GM21423 (cell line): ENCODE data around the gene TBX5.

Experiments
- ATAC-seq: cut with Tn5 transposase; IDR thresholded peaks from one replicate; pipeline ENCODE4 v1.9.1; 2021; ENCODE audit warnings: mild to moderate bottlenecking, moderate library complexity; ENCODE audit not compliant: unreplicated experiment

TBX5 gene

DNA sequence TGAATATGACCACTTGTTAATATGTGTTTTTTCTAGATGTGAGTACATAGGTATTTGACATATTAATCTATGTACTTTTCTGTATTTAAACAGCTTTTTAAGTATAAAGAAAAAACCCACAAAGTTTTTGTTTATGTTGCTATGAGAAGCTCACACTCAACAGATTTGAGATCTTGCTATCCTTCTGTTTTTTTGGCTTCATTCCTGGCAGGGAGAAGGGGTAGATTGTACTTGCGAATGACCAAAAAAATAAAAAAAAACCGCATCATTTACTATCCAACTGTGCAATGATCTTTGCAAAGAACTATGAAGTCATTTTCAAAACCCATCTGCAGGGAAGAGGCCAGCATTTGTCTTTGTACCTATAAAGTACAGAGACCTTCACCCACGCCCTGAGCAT is 28.4 kb upstream of the TBX5 start:
- no peak for ATAC-seq

DNA sequence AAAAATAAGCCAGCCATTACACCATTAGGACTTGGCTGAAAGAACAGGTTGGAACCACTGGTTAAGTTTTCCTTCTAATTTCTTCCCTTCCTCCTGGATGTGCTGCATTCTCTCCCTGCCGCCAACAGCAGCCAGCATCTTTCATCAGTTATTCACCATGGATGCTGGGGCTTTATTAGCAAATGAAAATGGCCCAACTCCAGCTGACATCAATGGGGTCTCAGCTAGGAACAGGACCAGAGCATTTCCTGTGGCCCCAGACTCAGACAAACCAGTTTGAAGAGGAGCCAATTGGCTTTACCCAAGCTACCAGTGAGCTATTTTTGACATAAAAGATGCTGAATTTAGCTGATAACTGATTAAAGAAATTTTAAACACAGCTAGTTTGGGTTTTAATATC is 26.0 kb upstream of the TBX5 start:
- no peak for ATAC-seq

DNA sequence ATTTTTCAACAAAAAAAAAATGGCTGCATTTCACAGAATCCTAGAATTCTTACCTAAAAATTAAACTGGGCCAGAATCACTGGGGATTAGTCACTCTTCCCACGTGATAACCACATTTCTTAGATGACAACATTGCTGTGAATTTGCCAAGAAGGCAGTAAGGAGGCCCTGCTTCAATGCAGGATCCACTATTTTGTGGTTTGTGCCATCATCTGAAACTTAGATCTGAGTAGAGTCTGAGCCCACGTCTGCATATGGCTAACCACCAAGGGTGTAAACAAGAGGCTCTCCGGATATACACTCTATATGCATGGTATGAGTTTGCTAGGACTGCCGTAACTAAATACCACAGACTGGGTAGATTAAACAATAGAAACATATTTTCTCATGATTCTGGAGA is 24.4 kb upstream of the TBX5 start:
- ATAC-seq: no peak

DNA sequence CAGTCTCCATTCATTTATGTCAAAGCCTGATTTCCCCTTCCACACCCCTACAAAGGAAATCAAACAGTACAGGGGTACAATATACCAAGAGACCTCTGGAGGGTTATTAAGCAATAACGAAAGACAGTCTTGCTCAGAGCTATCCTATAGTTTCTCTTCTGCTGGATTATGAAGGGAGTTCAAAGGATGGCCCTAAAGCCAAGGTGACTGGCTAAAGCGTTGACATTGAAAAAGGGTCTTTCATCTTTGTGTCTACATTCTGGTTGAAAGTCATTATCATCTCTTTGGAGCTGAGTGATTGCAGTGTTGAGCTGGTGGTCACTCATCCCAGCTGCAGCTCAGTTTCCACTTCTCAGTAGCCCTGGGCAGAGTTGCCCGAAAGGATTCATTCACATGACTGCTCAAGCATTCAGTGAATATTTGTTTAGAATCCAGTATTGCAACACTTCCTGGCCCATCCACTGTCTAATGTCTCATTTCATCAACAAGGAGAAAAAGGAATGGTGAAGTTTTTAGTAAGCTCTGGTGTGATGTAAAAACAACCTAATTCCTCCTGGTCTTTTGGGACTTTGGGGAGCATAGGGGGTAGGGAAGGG is 19.2 kb upstream of the TBX5 start:
- ATAC-seq: no peak

DNA sequence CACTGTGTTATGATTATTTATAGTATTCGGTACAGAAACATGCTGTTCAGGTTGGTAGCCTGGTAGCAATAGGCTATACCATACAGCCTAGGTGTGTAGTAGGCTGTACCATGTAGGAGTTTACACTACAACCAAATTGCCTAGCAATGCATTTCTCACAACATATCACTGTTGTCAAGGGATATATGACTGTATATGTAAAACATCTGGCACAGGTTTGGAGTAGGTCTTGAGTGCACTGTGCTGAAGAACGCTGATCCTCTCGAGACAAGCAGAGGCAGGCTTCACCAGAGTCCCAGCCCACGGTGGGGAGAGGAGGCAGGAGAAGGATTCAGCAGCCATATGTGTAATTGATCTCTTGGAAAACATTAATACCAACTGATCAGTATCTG is 15.0 kb upstream of the TBX5 start:
- ATAC-seq: no peak

DNA sequence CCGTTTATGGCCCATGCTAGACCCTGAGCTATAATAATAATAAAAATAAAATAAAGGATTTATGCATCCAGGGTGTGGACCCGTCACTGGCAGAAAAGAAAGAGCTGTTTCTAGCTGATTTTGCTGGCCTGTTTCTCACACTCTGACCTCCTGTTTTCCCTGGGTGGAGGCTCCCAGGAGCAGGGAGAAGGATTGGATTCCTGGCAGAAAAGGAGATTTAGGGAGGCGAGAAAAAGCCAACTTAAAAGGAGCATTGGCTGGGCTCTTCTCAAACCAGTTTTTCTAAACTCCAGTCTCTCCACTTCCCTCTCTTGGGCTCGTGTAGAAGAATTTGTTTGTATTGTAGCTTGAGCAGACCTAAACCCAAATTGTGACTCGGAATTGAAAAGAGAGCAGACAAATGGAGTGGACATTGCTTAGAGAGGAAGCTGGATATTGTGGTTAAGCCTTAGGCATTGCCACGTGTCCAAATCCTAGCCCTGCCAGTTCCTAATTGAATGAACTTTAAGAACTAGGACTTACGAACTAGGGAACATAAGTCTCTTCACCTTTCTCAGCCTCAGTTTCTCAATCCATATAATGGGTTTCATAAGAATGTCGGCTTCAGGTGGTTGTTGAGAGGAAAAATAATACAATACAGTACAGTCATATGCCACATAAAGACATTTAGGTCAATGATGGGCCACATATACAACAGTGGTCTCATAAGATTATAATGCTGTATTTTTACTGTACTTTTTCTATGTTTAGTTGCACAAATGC is 14.4 kb upstream of the TBX5 start:
- no peak for ATAC-seq

DNA sequence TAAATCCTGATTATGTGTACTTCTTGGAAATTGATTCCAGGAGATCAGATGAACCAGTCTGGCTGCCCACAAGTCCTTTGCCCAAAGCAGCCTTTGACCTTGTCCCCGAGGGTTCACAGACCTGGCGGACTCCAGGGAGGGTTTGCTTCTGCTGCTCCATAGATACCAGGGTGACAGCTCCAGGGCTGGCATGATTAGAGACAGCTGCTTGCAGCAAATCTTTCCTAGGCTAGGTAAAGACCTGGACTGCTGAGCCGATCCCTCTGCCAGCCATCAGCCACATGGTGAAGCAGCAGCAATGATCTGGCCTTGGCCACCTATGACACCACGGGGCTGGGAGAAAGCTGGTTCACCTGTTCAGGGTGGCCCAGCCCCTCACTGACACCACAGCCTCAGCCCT is 10.1 kb upstream of the TBX5 start:
- no peak for ATAC-seq

DNA sequence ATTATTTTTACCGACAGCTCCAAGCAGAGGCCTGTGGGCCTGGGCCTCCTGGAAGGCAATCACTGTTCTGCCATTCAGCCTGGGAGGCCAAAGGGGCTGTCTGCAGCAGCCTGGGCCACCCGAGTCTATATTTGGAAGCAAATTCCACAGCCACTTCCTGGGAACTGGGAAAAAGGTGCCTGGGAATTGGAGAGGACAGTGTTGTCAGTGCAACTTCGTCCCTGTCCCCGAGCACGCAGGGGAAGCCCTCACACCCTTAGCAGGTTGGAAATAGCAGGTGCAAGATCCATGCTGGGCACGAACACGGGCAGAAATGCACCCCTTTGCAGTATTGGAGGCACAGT is 9.6 kb upstream of the TBX5 start:
- ATAC-seq: no peak

DNA sequence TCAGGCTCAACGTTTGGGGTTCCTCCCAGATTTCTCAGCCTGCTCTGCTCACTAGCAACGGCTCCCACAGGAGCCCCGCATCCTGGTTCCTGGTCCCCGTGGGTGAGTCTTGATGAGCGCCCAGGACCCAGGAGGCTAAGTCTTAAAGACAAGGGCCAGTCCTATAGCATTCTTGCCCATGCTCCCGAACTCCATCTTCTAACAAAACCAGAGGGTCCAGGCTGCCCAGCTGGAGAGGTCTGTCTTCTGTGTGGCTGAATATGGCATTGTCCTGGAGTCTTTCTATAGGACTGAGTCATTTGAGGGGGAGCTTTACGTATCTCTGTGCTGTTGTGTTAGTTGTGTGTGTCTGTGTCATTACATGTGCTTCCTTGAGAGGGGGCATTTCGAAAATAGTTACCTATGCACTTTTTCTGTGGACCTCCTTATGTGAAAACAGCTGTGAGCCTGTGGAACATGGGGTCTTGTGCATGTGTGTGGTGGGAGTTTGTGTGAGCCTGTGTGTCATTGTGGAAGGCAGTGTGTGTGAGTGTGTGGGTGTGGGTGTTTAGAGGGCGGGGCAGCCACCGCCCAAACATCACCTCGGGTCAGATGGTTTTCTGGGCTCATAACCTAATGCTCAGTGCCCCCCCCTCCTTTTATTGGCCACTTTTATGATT is 9.1 kb upstream of the TBX5 start:
- no peak for ATAC-seq

DNA sequence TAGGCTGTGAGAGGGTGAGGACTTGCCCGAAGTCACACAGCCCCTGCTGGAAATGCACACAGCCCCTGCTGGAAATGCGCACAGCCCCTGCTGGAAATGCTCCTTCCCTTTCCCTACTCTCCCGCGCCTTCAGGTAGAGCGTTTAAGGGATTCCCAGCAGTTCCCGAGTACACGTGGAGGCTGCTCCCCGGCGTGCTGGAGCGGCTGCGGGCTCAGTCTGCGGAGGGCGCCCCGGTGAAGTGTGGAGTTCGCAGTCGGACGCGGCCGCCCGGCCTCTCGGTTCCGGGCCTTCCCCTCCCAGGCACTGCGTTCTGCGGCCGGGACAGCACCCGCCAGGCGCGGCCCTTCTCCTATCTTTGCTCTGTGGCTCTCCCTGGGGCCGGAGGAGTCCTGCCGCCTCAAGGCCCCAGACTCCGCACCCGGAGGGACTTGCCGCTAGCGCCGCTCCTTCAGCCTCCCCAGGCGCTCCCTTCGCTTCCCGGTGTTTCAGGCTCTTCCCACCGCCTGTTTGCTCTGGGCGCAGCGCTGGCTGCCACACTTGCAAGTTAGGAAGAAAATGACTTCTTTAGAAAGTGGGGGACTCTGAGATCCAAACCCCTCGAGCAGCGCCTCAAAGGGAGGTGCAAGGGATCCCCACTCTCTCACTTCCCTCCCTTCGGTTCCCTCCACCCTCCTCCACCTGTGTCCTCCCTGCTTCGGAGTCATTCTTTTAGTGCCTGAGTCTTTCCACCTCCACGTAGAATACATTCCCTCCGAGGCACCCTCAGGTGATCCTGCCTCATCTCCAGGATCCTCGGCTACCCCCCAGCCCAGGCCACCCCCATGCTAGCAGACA is 8.3 kb upstream of the TBX5 start:
- ATAC-seq: no peak

DNA sequence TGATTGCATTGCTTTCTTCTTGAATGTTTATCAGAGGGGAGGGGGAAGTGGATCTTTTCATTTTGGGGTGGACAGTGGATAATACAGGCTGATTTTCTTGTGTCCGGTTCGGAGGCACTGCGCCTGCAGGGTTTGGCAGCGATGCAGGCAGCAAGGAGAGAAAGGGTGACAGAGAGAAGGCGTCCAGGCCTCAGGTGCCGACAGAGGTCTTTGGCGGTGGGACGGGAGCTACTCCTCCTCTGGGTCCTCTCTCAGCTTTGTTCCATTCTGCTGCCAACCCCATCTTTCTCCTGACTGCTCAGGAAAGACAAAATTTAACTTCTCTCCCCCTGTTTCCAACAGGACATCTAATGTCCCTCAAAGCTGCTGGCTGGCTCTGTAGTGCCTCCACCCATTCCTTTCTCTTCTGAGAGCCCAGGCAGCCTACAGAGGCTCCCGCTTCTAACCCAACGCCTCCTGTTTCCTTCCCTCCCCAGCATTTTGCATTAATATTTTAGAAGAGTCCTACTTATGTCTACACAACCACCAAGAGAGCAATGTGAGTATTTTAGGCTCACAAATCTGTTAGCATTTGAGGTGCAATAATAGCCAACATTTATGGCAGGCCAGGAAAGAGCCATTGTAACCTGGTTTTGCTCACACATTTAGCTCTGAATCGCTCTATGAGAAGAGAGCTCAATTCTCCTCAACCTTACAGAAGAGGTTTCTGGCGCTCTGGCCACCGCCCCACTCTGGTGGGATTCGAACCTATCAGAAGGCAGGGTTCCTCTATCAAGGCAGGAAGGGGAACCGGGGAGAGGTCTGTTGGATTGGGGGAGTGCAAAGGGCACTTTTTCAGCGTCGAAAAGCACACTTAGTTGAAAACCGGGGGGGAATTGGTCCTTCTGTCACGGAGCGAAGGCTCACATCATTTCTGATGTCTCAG is 7.1 kb upstream of the TBX5 start:
- no peak for ATAC-seq

DNA sequence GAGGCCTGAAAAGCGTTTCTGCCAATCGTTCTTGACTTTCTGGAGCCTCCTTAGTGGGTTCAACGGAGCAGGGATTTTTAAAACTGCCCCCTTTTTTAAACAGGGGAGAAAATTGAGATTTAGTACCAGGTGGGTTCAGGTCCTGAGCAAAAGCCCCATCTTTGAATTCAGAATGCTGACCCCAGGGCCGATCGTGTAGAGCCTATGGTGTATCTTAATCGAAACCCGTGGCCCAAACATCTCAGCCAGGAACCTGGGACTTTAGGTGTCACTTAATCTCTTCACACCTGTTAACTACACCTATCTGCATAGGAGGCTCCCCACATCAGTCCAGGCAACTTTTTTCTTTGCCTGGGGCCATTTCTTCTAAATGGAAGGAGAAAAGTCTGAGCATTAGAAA is 6.4 kb upstream of the TBX5 start:
- ATAC-seq: no peak

DNA sequence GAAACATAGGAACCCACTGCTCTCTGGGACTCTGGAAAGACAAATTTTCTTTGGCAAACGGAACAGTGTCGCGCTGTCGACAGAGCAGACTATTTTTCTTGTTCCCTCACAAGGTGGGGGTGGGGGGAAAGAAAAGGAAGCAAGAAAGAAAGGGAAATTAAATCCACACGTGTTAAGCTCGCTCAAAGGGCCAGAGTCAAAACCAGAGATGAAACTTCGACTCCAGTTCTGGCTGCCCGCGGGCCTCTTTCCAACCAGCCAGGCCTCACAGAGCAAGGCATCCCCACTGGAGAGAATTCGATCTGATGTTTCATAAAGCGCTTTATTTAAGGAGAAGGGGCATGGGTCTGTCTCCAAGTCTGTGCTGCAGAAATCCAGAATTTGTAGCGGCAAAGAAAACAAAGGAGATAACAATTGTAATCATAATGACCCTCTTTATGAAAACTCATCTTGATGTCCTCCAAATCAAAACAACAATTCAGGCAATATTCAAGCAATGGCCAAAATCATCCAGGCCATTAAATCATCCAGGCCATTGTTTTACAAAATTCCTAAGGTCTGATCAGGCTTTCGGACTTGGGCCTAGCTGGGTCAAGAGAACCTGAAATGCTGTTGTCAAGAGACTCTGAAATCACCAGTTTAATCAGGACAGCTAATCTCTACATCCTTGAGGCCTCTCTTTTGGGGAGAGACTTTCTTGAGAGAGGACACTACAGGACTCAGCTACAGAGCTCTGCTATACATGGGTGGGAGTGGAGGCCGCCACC is 5.3 kb upstream of the TBX5 start:
- no peak for ATAC-seq

DNA sequence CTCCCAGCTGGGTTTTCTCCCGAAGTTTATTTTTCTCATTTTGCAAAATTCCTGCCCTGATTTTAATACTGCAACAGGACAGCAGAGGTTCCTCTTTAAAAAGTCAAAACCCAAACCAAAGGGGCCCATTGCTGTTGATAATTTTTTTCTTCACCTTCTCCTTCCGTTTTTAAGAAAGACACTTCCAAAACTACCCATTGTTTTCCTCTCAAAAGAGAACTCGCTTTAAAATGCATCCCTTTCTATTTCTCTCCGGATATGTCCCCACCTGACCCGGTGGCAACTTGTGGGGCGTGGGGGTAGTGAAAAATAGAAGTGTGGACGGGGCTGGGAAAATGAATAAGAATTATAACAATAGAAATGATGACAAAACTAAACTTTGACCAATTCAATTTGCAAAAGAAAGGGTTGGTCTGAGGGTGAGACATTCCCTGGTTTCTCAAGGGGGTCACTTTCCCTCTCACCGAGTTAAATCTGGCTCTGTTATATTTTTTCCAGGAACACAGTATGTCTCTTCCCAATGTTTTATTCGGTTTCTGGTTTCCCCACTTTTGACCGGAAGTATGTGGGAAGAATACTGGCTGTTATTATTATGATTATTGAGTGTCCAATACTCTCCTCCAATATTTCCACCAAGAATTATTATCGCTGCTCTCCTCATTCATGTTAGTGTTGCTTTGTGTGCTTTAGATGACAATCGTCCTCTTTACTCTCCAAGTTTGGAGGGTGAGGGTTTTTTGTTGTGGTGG is 4.1 kb upstream of the TBX5 start:
- ATAC-seq: no peak

DNA sequence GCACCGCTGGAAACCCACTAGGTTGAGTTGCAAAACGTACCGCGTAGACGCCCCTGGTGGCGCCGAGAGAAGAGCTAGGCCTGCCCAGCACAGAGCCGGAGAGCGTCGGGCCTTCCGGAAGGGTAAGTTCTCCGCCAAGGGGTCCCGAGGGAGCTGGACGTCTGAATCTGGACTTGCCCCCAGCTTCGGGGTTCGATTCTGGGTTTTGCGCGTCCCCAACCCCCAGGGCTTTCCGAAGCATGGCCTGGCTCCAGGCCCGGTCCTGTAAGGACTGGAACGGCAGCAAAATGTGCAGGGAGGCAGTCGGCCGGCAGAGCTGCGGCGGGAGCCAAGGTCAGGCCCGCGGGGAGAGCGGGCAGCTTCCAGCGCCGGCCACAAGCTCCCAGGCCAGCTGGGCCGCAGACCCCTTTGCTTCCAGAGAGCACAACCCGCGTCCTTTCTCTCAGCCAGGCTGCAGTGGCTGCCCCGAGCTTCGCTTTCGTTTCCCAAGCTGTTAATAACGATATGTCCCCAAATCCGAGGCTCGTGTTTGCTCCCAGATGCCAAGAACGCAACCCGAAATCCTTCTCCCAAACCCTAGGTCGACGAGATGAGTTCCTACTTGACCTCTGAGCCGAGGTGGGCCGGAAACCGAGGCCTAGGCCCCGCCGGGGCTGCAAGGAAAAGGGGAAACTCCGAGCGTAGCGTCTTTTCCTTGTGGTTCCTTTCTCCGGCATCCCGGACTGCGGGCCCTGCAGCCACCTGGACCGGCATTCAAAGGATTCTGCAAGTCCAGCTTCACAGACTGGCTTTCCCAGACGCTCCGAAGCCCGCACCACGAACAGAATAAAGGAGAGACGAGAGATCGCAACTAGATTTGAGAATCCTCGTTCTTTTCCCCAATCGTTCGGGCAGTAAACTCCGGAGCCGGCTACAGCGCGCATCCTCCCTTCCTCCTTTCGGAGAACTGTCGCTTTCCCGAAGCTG is 3.2 kb upstream of the TBX5 start:
- ATAC-seq: no peak

DNA sequence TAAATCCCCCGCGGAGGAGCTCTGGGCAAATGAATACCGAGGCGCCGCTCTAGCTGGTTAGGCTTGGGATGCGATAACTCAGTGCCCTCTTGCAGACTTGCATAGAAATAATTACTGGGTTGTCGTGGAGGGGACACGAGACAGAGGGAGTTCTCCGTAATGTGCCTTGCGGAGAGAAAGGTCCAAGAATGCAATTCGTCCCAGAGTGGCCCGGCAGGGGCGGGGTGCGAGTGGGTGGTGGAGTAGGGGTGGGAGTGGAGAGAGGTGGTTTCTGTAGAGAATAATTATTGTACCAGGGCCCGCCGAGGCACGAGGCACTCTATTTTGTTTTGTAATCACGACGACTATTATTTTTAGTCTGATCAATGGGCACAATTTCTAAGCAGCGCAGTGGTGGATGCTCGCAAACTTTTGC is 2.5 kb upstream of the TBX5 start:
- no peak for ATAC-seq

DNA sequence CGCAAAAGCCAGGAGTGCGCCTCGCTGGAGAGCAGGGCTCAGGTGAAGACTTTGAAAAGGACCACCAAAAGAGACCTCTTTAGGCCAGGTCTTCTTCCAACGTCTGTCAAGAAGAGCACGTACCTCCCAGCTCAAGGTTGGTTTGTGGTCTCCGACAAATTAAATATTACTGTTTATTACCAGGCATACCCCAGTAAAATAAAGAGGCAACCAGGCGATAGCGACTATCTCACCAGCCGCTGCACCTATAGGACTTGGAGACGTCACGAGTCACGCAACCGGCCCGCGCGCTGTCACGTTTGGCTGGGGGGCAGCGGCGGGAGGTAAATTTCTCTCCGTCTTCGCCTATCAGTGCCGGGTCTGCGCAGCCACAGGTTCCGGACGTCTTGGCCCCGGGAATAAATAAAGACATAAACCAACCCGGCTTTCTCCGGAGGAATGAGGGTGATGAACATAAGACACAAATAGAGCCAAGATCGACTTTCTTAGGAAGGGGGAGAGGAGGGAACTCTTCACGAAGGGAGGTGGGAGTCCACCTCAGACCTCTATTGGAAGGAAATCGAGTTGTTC is 2.0 kb upstream of the TBX5 start:
- no peak for ATAC-seq
